Stimulated activated CD8-positive, alpha-beta memory T cell treated with anti-CD3 and anti-CD28 coated beads, Interleukin-12 subunit alpha, Interleukin-12 subunit beta, amount 100 ng/mL, for 1 hour (primary cell): ENCODE data around the gene PTCD2.

Experiments used
- DNase-seq: peaks from one replicate; pipeline ENCODE4 v3.0.0-alpha.2; 2020; ENCODE audit warnings: low read depth

The PTCD2 gene, protein sequence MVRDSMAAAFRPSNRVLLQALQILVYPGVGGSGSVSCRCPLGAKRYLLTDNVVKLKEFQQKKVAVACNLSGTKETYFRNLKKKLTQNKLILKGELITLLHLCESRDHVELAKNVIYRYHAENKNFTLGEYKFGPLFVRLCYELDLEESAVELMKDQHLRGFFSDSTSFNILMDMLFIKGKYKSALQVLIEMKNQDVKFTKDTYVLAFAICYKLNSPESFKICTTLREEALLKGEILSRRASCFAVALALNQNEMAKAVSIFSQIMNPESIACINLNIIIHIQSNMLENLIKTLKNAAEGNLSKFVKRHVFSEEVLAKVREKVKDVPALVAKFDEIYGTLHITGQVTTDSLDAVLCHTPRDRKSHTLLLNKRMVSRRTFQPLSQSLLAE

DNA sequence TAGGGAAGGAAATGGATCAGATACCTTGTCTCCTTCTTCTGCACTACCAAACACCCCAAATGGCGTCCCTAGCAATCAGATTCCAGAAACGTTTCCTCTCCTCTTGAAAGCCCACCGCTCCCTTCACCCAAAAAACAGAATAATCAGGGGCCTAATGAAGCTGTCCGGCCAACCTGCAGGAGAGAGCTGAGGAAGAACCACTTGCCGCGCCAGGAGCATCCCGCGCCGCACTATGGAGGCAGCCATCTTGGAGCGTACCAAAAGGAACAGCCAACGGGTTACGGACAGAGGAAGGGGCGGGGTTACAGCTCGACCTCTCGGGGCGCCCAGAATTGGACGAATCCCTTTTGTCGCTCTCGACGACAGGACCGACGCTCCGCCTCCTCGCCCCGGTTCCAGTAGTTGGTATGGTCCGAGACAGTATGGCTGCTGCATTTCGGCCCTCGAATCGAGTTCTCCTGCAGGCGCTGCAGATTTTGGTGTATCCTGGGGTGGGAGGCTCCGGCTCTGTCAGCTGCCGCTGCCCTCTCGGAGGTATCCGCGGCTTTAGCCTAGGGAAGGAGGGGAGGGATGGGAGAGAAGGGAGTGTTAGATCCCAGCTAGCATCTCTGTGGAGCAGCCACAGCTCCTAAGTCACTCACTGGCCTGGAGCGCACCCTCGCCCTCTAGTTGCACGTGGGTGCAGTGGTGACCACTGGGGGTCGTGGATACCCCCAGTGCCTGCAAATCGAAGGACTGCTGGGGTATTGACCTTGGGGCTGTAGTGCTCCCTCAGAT is at the start of gene PTCD2, which contains the start of gene MRPS27:
Gene PTCD2, plus strand, starts transcription at position 398 of the 777 bp plus-strand sequence. Its CDS starts 10 bp downstream, at position 408.
Gene MRPS27, minus strand, starts transcription at position 265 of the 777 bp plus-strand sequence. Its CDS starts 19 bp downstream, at position 246.
- peak; percentile 88 for DNase-seq

DNA sequence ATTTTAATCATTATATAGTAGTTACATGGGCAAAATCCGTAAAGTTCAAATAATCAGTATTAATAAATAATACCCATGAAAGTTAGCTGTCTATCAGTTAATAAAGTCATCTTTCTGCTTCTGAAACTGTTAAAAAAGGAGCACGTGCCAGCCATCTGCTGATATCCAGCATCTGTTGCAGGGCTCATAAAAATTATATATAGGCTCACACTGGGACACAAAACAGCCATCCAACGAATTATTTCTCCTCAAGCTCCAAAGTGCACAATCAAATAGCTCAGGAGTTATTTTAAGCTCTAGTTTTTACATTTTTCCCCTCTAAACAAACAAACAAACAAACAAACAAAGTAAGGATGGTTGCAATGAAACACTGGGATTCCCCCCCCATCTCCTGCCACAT is 48.5 kb upstream of the PTCD2 start:
- DNase-seq, result no peak

DNA sequence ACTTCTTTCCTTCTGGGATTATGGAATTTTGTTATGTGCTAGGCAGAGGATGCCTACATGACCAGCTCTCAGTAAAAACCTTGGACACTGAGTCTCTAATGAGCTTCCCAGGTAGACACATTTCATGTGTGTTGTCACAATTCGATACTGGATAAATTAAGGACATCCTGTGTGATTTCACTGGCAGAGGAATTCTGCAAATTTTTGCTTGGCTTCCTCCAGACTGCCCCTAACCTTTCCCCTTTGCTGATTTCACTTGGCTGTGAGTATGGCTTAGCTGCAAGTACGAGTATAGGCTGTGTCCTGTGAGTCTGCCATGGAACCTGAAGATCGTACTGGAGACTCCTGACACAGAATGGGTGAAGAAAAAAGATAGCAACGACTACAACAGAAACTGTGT is 47.8 kb upstream of the PTCD2 start:
- DNase-seq, result no peak

DNA sequence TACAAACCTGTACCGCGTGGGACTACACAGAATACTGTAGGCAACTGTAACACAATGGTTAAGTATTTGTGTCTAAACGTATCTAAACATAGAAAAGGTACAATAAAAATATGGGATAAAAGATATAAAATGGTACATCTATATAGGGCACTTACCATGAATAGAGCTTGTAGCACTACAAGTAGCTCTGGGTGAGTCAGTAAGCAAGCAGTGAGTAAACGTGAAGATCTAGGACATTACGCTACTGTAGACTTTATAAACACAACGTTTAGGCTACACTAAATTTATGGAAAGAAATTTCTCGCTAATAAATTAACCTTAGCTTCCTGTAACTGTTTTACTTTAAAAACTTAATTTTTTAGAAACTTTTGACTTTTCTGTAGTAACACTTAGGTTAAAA is 46.6 kb upstream of the PTCD2 start:
- DNase-seq, result no peak

DNA sequence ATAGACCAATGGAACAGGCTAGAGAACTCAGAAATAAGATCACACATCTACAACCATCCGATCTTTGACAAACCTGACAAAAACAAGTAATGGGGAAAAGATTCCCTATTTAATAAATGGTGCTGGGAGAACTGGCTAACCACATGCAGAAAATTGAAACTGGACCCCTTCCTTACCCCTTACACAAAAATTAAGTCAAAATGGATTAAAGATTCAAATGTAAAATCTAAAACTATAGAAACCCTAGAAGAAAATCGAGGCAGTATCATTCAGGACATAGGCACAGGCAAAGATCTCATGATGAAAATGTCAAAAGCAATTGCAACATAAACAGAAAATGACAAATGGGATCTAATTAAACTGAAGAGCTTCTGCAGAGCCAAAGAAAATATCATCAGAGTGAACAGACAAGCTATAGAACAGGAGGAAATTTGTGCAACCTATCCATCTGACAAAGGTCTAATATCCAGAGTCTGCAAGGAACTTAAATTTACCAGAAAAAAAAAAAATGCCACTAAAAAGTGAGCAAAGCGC is 43.9 kb upstream of the PTCD2 start:
- DNase-seq, result no peak

DNA sequence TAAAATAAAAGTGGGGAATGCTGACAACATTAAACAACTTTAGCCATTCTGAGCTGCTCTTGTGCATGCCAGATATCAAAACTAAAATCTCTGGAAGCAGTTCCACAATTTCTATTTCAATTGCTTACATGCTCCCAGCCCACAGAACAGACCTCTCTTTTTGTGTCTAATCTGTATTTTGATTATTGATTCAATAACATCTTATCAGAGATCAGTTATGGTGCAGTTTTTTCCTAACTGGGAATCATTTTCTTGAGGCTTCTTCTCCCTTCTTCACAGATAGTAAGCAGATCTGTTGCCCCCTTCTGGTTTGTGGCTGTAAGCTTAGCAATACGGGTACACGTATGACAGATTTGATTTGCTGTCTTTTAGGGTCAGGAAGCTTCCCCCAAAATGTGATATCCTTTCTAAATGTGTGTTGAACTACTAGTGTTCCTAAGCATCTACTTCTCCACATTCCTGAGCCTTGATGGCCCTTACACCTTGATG is 39.5 kb upstream of the PTCD2 start:
- no peak for DNase-seq

DNA sequence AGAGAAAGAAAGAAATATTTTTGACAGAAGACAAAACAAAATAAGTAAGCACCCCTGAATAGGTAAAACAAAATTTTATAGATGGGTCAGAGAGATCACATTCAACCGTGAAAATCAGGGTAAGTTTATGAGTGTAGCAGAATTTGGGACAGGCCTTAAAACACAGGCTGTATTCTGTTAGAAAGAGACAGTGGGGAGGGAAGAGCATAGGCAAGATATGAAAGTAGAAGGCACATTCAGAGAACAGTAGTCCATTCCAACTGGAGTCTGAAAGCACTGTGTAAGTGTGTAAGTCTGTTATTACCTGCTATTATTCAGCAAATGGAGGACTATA is 38.8 kb upstream of the PTCD2 start:
- no peak for DNase-seq

DNA sequence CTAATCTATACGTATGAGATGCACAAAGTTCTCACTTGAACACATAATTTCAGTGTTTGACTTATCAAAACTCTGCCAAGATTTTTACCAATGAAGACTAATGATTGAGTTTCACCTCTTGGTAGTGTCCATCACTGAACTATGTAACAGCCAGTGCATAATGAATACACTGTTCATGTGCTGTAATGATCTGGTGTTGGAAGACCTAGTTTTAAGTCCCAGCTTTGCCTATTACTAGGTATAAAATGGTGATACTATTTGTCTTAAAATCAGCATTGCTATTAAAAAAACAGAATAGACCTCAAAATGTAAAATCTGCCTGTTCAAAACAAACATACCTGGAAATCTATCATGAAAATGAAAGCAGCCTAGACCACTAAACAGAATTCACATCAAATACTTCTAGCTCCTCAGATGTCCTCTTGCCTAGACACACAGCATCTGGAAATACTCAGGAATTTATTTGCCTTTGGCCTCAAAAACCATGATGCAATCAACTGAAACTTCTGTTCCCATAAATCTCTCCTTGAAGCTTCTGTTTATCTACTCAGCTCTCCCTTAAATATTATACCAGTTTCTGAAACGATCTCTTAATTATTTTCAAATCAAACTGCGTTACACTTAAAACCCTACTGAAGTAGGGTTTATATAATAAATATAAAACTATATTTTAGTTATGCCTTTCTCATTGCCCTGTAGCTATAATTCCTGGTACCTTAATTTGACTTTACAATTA is 38.2 kb upstream of the PTCD2 start:
- DNase-seq, result no peak

DNA sequence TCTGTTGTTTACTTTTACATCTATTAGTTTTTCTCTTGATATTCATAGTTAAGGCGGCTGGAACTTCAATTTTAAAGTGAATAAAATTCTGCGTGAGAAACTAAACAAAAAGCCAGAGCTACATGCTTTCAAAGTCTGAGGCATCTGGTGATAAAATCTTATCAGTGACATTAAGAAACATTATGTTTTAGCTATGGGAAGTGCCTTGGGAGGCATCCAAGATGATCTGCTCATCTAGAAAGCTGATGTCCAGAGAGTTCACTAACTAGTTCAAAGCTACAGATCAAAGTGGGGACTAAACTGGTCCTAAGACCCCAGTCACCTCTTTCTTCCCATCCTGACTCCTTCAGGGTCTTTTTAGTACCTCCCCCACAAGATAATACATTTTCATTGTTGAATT is 37.3 kb upstream of the PTCD2 start:
- no peak for DNase-seq

DNA sequence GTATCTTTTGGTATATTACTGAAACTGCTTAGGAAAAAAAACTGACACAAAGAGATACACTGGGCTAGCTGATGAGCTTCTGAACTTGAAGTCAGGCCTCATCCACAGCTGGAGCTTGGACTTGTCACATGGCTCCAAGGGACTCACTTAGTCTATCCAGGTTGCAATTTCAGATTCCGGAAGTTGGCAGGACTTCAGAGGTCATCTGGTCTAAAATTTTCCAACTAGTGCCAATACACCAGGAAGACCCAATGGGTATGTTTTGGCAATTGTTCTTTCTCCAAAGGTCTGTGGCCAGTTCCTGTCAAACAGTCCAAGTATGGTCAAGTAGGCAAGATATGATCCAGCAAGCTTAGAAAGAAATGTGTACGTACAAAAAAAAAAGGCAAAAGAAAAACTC is 36.8 kb upstream of the PTCD2 start:
- no peak for DNase-seq

DNA sequence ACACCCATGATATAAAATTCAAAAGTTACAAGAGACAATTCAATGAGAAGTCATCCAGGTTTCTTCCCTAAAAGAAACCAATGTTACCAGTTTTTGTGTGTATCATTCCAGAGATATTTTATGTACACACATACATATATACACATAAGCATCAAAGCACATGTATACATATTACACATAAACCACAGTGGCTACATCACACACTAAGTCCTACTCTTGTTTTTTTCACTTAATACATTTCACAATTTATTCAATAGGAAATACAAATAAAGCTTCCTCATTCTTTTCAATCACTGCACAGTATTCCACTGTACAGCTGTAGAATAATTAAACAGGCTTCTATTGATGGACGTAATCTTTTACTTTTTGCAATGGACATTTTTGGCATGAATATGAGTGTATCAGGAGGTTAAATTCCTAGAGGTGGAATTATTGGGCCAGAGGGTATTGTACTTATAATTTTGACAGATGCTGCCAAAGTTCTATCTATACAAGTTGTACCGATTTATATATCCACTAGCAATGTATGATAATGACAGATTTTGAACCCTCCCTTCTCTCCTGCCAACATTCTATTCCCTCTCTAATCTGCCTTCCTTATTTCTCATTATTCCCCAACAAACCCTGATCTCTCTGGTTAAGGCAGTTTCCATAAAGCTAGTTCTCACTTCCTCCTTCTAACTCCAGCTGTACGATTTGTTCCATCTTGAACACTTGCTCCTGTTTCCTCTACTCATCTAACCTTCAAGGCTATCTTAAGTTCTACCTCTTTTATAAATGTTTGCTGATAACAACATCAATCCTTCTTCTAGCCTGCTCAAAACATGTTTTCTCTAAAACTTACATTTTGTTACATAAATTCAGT is 35.4 kb upstream of the PTCD2 start:
- no peak for DNase-seq

DNA sequence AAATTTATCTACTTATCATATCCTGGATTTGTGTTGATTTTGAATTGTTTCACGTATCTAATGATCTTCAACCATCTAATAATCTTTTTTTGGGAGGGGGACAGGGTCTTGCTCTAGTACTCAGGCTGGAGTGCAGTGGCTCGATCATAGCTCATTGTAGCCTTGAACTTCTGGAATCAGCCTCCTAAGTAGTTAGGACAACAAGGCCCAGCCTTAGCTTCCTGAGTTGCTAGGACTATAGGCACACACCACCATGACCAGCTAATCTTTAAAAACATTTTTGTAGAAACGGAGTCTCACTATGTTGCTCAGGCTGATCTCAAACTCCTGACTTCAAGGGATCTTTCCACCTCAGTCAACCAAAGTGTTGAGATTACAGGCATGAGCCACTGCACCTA is 34.8 kb upstream of the PTCD2 start:
- no peak for DNase-seq

DNA sequence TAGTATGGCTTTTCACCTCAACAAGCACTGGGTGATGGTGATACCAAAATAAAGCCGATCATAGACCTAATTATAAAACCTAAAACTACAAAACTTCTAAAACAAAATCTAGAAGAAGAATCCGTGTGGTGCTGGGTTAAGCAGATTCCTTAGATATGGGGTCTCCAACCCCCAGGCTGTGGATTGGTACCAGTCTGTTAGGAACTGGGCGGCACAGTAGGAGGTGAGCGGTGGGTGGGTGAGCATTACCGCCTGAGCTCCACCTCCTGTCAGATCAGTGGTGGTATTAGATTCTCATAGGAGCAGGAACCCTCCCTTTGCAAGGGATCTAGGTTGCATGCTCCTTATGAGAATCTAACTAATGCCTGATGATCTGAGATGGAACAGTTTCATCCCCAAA is 33.4 kb upstream of the PTCD2 start:
- no peak for DNase-seq

DNA sequence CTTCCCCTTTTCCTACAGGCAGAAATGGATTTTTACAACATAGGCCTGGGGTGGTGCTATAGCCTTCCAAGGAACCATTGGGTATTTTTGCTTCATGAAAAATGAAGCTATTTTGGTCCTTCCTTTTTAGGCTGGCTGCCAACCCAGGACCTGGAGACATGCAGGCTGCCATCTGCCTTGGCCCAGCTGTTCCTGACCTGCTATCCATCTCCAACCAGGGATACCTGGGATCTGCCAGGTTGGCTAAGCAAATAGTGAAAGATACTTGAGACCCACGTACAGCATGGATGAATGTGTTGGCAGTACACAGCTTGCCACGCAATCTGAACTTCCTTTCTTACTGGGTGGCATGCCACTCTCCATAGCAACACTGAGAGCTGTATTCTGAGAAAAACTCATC is 31.2 kb upstream of the PTCD2 start:
- no peak for DNase-seq

DNA sequence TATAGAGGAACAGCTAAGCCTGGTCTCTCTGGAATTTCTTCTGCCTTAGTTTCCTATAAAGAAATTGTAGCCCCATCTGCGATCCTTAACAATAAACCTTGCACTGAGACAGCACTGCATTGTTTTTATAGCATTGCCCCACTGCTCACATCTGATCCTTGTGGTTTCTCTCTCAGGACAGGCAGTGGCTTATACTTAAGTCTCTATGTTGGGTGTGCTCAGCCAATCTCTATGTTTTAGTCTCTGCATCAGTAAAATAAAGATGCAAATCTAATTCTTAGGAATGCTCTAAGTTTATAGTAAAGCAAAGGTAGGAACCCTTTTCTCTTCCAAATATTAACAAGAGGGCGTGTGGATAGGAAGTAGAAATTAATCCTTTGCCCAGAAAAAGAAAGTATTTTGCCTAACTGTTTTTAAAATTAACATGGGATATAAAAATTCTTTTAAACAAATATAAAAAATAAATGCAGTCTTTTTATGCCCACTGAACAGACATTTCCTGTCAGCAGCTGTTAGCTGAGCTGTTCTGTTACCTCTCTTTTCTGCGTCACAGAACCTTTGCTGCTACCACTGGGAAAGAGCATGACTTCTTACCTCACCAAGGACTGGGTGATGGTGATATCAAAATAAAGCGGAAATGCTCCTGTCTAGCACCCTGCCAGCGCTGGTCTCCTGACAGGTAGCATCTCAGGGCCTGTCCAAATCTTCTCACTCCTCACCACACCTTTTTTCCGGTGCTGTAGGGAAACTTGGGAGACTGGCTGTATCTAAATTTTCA is 29.6 kb upstream of the PTCD2 start:
- DNase-seq, result no peak

DNA sequence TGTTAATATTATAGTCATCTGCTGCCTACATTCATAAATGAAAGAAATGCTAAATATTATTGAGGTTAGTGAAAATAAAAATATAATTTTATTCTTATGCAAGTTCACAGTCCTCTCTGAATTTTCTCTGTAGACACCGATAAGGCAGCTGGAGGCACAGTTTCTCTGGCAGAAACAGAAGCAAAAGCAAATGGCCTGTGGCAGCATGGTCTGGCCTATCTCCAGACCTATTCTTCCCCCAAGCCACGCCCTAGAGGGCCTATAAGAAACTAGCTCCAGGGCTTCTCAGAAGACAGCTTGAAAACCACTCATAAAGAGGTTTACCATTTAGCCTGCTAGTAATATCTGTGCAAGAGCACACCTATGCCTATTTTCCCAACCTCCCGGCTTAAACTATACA is 28.6 kb upstream of the PTCD2 start:
- no peak for DNase-seq

DNA sequence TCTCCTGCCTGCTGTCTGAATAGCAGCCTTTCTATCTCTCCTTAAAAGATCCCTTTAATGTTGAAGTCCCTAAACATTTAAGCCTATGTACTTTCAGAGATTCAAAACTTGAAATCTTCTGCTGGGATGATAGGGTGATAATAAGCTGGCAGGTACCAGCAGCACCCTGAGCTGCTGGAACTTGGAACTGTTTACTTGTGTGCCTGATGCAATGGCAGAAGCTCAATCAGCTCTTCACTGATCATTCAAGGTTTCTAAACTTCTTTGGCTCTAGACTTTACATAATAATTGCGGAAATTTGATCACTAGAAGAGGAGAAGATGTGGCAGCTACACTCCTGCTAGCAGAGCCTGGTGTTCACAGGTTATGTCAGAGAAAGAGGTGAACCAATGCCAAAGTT is 27.8 kb upstream of the PTCD2 start:
- DNase-seq, result no peak

DNA sequence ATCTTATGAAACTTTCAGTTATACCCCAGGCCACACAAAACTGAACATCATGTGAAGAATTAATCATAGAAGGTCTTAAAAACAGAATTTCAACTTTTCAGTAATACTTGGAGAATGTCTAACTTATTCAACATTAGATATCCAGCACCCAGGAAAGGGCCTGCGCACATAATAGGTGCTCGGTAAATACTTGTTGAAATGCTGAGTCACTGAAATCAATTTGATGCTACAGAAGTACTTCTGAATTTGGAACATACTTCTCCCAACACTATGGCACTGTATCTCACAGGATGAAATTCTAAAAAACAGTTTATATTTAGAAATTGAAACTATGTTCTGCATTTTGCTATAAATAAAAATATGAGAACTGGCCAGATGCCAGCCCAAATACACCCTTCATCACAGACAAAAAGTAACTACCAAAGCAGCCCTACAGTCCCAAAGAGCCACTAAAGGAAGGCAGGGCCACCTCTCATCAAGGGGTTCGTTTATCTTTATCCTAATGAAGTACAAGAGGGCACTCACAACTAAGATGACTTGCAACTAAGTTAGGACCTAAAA is 26.6 kb upstream of the PTCD2 start:
- no peak for DNase-seq

DNA sequence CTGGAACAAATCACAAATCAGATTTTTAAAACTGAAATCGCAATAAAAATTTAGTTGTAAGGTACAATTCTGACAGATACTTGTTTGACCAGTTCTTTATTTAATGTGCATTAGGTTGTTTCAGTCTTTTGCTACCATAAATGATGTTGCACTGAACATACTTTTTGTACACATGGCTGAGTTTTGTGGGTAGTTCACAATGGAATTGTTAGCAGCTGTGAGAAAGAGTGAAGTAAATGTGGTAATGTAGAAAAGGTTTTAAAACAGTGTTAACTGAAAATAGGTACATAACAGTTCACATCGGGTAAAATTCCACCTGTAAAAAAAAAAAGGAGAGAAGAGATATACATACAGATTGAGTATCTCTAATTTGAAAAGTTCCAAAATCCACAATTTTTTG is 25.7 kb upstream of the PTCD2 start:
- DNase-seq, result no peak

DNA sequence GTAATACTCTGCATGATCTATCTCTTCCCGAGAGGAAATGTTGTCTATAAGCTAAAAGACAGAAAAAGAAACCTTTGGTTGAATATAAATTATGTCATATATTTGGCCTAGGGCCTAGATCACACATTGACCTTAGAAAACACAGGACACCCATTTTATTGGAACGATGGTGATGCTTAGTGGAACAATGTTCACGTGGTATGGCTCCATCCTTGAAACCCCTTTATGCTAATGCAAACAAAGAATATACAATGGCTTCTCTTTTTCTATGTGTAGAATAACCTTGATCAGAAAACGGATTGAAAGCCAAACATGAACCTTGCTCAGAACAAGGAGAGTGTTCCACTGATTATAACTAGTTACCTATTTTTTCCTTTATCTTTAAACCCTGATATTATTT is 24.6 kb upstream of the PTCD2 start:
- DNase-seq, result no peak
